Mesodermal cell (in vitro differentiated cells): Measurements from ENCODE around the gene LYSMD2.

Source experiments
- H3K27ac ChIP-seq: 2 replicates; pipeline ENCODE4 v1.7.0; 2013; ENCODE audit warnings: mild to moderate bottlenecking, low read depth, low read length, moderate library complexity; ENCODE audit not compliant: severe bottlenecking
- H3K36me3 ChIP-seq: 2 replicates; pipeline ENCODE4 v1.7.1; 2013; ENCODE audit warnings: mild to moderate bottlenecking, low read length, moderate library complexity; ENCODE audit not compliant: control insufficient read depth, insufficient read depth
- H3K4me1 ChIP-seq: one replicate; pipeline ENCODE4 v1.7.1; 2013; ENCODE audit warnings: mild to moderate bottlenecking, low read length; ENCODE audit not compliant: insufficient read depth, control insufficient read depth, poor library complexity, severe bottlenecking
- H3K4me3 ChIP-seq: 2 replicates; pipeline ENCODE4 v1.7.0; 2013; ENCODE audit warnings: low read length, control low read depth, mild to moderate bottlenecking; ENCODE audit not compliant: insufficient read depth, poor library complexity, severe bottlenecking; ENCODE audit errors: extremely low read depth
- H3K9me3 ChIP-seq: 2 replicates; pipeline ENCODE4 v1.7.1; 2013; ENCODE audit warnings: mild to moderate bottlenecking, low read length, moderate library complexity; ENCODE audit not compliant: control insufficient read depth
- WGBS, 2 experiments: methylation state at CpG; one replicate each; pipeline ENCODE4 v1.1.5; 2013; ENCODE audit warnings: missing lambda C conversion rate in 2 of 2; ENCODE audit not compliant: insufficient coverage in 2 of 2; 5-methylcytosine and 5-hydroxymethylcytosine counted together

Gene LYSMD2

DNA sequence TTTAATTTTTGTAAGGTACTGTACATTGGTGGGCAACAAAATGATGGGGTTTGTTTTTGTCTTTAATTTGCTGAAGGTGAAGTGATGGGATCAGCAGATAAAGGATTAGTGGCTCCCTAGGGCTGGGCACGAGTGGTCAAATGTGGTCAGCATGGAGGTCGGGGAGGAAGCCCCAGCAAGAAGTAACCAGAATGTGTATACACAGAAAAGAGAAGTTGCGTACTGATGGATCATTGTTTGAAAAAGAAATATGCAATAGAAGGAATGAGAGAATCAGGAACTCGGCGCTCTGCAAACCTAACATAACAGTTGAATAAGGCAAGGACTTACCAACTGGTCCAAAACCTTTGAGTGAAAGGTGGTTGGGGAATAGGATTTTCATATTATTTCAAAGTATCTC lies 15.4 kb upstream of the LYSMD2 start:
- no peaks in the 10 kb centered on the region for H3K4me1 ChIP-seq
- WGBS, 2 experiments: 89% methylated on average over 3 of the region's 5 CpGs; no CpG with 5 or more reads in 1 of the 2 experiments
- H3K4me3 ChIP-seq: no peak overlapping the region
- H3K36me3 ChIP-seq: no peaks in the 10 kb centered on the region
- no peak overlapping the region for H3K27ac ChIP-seq
- H3K9me3 ChIP-seq: no peaks in the 10 kb centered on the region

- Histone ChIP-seq H3K9me3 (no peaks in the 10 kb centered on the region), H3K4me1 (no peaks in the 10 kb centered on the region), H3K27ac (no peak overlapping the region), H3K36me3 (no peaks in the 10 kb centered on the region), H3K4me3 (peak overlapping the region; percentile 53)
- WGBS, 2 experiments: 1 to 2% methylated on average over 22 to 51 of the region's 71 CpGs
Measured at GRCh38 chr15:51751697-51752683, 14.5 kb upstream of the LYSMD2 start.

- H3K9me3 ChIP-seq: no peaks in the 10 kb centered on the region
- no peak within 1 kb of the TSS for H3K27ac ChIP-seq
- H3K36me3 ChIP-seq: no peaks in the 10 kb centered on the region
- no peaks in the 10 kb centered on the region for H3K4me1 ChIP-seq
- 7 to 14% methylated on average over 40 to 56 of the region's 65 CpGs for WGBS, 2 experiments
- H3K4me3 ChIP-seq: peak within 1 kb of the TSS; percentile 53
Measured at GRCh38 chr15:51750792-51751696, 13.6 kb upstream of the LYSMD2 start, which contains the start of gene TMOD2. TSS of gene TMOD2 (plus strand) at chr15:51751597. CDS start at chr15:51766442, 14,845 bp downstream.

DNA sequence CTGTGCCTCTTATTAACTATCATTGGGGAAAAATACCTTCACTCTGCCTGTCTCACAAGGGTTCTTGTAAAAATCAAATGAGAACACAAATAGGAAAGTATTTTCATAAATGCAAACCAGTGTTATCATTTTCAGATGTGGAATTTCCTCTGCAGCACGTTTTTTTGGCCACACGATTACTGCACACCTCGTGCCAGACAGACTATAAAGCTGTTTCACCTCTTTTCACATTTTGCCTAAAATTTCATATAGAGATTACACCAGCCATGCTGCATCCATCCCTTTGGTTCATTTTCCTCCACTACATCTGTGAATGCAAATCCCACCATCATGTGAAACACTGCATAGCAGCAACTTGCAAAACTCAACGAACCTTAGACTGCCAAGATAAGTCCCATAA lies 12.7 kb upstream of the LYSMD2 start:
- Histone ChIP-seq H3K27ac (no peak overlapping the region), H3K4me1 (no peaks in the 10 kb centered on the region), H3K9me3 (no peaks in the 10 kb centered on the region), H3K4me3 (no peak overlapping the region), H3K36me3 (no peaks in the 10 kb centered on the region)
- WGBS, 2 experiments: 59 to 90% methylated on average over 3 to 4 of the region's 4 CpGs

- WGBS, 2 experiments: 82 to 93% methylated on average over 5 of the region's 5 CpGs
- no peak overlapping the region for H3K27ac ChIP-seq
- H3K36me3 ChIP-seq: no peaks in the 10 kb centered on the region
- H3K4me1 ChIP-seq: no peaks in the 10 kb centered on the region
- no peak overlapping the region for H3K4me3 ChIP-seq
- no peaks in the 10 kb centered on the region for H3K9me3 ChIP-seq
Measured at GRCh38 chr15:51749307-51749706, 11.9 kb upstream of the LYSMD2 start.

DNA sequence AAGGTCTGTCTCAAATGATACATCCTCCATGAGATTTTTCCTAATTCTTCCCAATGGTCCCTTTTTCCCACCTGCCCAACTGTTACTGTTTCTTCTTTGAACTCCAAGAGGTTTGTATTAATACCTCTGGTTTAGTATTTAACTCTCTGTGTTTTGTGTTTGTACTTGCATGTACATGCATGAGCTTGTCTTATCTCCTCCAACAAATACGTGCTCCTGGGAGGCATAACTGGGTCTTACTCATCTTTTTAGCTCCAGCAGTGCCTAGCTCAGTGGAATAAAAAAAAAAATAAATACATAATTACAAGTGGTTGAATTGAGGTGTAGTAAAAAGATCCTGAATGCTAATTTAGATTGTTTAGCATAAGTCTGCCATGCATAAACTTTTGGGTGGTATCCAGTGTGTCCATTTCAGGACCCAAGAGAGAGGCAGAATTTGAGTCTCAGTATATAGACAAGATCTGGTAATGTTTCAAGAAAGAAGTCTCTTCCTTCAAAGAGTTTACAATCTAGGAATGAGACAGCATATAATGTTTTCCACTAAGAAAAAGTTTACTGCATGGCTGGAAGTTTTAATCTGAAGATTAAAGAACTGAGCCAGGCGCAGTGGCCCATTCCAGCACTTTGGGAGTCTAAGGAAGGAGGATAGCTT lies 1.7 kb upstream of the LYSMD2 start:
- no CpG with 5 or more reads among the region's 2 CpGs for WGBS, 2 experiments
- Histone ChIP-seq H3K36me3 (no peaks in the 10 kb centered on the region), H3K4me1 (peaks cover 13% of the 10 kb centered on the region), H3K4me3 (no peak overlapping the region), H3K27ac (no peak overlapping the region), H3K9me3 (no peaks in the 10 kb centered on the region)

DNA sequence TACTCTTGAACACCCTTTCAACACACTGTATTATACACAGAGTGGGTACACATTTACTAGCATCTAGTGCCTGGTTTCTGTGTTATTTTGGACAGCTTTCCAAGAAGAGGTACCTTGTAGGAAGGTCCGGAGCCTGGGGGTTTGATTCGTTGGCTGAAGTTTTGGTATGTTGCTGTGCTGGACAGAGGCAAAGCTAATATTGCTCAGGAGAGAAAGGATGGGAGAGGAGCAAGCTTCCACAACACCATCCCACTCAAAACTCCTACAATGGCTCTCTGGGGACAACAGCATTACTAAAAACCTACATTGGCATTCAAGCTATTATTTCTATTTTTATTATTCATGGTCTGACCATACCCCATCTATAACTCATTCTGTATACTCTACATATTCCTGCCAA lies 1.1 kb upstream of the LYSMD2 start:
- no peaks in the 10 kb centered on the region for H3K36me3 ChIP-seq
- H3K4me1 ChIP-seq: peaks cover 17% of the 10 kb centered on the region
- H3K27ac ChIP-seq: no peak overlapping the region
- H3K4me3 ChIP-seq: no peak overlapping the region
- H3K9me3 ChIP-seq: no peaks in the 10 kb centered on the region
- no CpG with 5 or more reads among the region's 2 CpGs for WGBS, 2 experiments

DNA sequence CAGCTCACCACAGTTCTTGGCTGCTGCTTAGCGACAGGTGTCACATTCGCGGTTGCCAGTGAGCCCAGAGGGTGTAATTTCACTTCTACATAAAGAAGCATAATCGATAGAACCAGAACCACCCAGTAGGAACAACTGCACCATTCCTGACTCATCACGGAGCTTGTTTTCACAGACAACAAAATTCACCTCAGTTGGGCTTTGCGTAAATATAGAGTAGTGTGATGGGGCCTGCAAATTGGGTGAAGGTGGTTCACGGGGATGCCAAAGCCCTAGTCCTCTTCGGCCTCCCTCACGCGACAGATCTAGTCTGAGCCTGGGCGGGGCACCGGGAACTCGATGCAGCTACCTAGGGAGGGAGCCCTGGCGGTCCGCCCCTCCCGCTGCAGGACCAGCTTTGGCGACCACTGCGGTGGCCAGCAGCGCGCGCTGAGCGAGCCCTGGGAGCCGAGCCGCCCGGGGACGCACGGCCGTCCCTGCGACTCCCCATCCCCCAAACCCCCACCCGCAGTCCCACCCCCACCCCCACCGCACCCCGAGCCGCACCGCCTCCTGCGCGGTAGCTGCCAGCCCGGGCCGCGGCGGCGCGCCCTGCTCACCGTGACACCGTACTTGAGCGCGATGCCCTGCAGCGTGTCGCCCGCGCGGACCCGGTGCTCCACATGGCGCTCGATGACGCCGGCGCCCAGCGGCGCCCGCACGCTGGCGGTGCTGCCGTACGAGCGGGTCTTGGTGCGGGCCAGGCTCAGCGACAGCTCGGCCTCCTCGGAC lies 519 bp downstream of the LYSMD2 start:
- WGBS, 2 experiments: 4% methylated on average over 32 to 35 of the region's 69 CpGs
- Histone ChIP-seq H3K9me3 (no peaks in the 10 kb centered on the region), H3K36me3 (no peaks in the 10 kb centered on the region), H3K4me1 (peaks cover 21% of the 10 kb centered on the region), H3K4me3 (peak overlapping the region; percentile 46), H3K27ac (no peak overlapping the region)

DNA sequence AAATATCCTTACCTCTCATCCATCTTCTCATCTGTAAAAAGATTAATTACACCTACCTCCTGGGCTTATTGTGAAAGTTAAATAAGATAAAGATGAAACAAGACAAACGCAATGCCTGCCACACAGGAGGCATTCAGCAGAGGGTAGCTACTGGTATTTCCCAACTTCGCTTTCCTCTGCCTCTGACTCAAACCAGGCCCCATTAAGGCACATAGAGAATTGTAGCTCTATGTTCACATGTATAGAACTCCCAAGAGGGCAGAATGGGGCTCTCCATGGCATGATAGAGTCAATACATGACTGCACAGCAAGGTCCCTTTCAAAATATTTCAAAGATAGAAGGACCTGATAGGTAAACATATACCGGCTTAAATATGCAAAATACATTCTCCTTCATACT lies 1.4 kb downstream of the LYSMD2 start:
- Histone ChIP-seq H3K4me1 (peaks cover 29% of the 10 kb centered on the region), H3K4me3 (peak overlapping the region; percentile 46), H3K9me3 (no peaks in the 10 kb centered on the region), H3K36me3 (no peaks in the 10 kb centered on the region), H3K27ac (no peak overlapping the region)
- no CpG with 5 or more reads among the region's 3 CpGs for WGBS, 2 experiments
